ENCODE measurements around the gene ANKDD1B. TPM values are rescaled to one million over a fixed set of nuclear protein-coding genes. Genes with fewer than 3 reads are reported as not detected.

ANKDD1B gene
- total RNA-seq, 1 experiment from 2014 or later: 0.84 TPM

- TF ChIP-seq ELF1 (IDR thresholded peaks at IDR 0.05; ENCODE audit: borderline replicate concordance, low read depth): no peak
- TF ChIP-seq EZH2 (IDR thresholded peaks at IDR 0.05): no peak
- TF ChIP-seq YY1 (IDR thresholded peaks at IDR 0.05; ENCODE audit: extremely low read depth, insufficient replicate concordance, low read depth, low read length): no peak
- no peak for TF ChIP-seq POLR2A (IDR thresholded peaks at IDR 0.05; ENCODE audit: borderline replicate concordance, extremely low read depth, insufficient read depth, insufficient read length)
- TF ChIP-seq CBX3 (IDR thresholded peaks at IDR 0.05; ENCODE audit: low read depth): no peak
- TF ChIP-seq REST (IDR thresholded peaks at IDR 0.05; ENCODE audit: low read depth): no peak
- no peak for TF ChIP-seq POLR2AphosphoS5 (IDR thresholded peaks at IDR 0.05; ENCODE audit: low read depth, low read length)
- no TSS peak for BruUV-seq (replicated peaks)
- Histone ChIP-seq H3K4me1 (ENCODE audit: control insufficient read depth in 1 of 2, insufficient read depth in 2 of 2, low read length in 2 of 2) (no peaks in the 10 kb centered on the region), H3K27ac (ENCODE audit: low read depth, low read length) (no peak overlapping the region), H4K20me1 (ENCODE audit: insufficient read depth) (no peaks in the 10 kb centered on the region), H3K4me3 (replicated peaks in 1 of 2; ENCODE audit: low read depth in 1 of 2, low read length in 2 of 2) (no peak overlapping the region), H3K9me3 (ENCODE audit: control insufficient read depth in 1 of 2, insufficient read depth in 1 of 2, low read depth in 1 of 2, low read length in 2 of 2) (no peaks in the 10 kb centered on the region), H3K9ac (ENCODE audit: low read length) (no peak overlapping the region), H3K4me2 (ENCODE audit: low read length) (no peak overlapping the region), H2AFZ (ENCODE audit: low read depth, low read length, poor library complexity, severe bottlenecking) (no peak overlapping the region), H3K79me2 (ENCODE audit: insufficient read depth, low read length) (no peaks in the 10 kb centered on the region), H3K36me3 (ENCODE audit: control insufficient read depth in 1 of 2, insufficient read depth in 2 of 2, low read length in 2 of 2) (0 out of 4 replicates have a peak, but pooled peaks cover 0 to 2% of the 10 kb centered on the region in 2 experiments), H3K9me2 (ENCODE audit: insufficient read depth) (no peaks in the 10 kb centered on the region), H3K27me3 (ENCODE audit: insufficient read depth, low read length) (no peaks in the 10 kb centered on the region)
- DNase-seq (ENCODE audit: low read depth, low spot score): no peak
- RAD21 ChIA-PET (ENCODE audit: low non-redundant PET in 1 of 2, low total read pairs in 2 of 2, uncharacterized antibody in 2 of 2, unreplicated experiment in 2 of 2): no interaction called here
- CTCF ChIA-PET: no interaction called here
- no peak for ATAC-seq
- intact Hi-C loops (cut with micrococcal nuclease): no loop called here
- POLR2A ChIA-PET: no interaction called here
Measured at GRCh38 chr5:75672616-75673015, 61.4 kb downstream of the ANKDD1B start.

DNA sequence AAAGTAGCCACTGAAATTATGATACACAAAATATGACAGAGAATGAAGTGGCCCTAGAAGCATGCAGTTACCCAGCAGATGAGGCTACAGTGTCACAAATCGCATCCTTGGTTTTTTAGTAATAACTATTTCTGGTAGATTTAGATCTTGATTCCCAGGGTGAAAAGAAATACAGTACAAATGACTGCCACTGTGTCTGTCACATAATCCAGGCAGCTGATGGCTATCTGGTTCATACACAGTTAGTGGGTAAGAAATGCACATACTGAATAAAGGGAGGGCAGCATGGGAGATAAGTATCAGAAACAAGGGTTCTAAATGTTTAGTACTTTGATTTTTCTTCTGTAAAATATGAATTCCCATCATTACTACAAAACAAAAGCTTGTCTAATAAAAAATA, 64.5 kb downstream of the ANKDD1B start:
- DNase-seq (ENCODE audit: low read depth, low spot score) (no peak), ATAC-seq (no peak)
- Histone ChIP-seq H3K36me3 (ENCODE audit: control insufficient read depth in 1 of 2, insufficient read depth in 2 of 2, low read length in 2 of 2) (peaks cover 2 to 4% of the 10 kb centered on the region in 2 experiments; a peak in 1 of 4 replicates), H3K9me2 (ENCODE audit: insufficient read depth) (no peaks in the 10 kb centered on the region), H3K4me2 (ENCODE audit: low read length) (no peak overlapping the region), H3K27me3 (ENCODE audit: insufficient read depth, low read length) (no peaks in the 10 kb centered on the region), H4K20me1 (ENCODE audit: insufficient read depth) (no peaks in the 10 kb centered on the region), H3K4me1 (ENCODE audit: control insufficient read depth in 1 of 2, insufficient read depth in 2 of 2, low read length in 2 of 2) (no peaks in the 10 kb centered on the region), H3K9ac (ENCODE audit: low read length) (no peak overlapping the region), H3K79me2 (ENCODE audit: insufficient read depth, low read length) (no peaks in the 10 kb centered on the region), H3K9me3 (ENCODE audit: control insufficient read depth in 1 of 2, insufficient read depth in 1 of 2, low read depth in 1 of 2, low read length in 2 of 2) (no peaks in the 10 kb centered on the region), H3K4me3 (replicated peaks in 1 of 2; ENCODE audit: low read depth in 1 of 2, low read length in 2 of 2) (no peak overlapping the region), H2AFZ (ENCODE audit: low read depth, low read length, poor library complexity, severe bottlenecking) (no peak overlapping the region), H3K27ac (ENCODE audit: low read depth, low read length) (no peak overlapping the region)
- intact Hi-C loops (cut with micrococcal nuclease): no loop called here
- no TSS peak for BruUV-seq (replicated peaks)
- ChIA-PET POLR2A (no interaction called here), RAD21 (ENCODE audit: low non-redundant PET in 1 of 2, low total read pairs in 2 of 2, uncharacterized antibody in 2 of 2, unreplicated experiment in 2 of 2) (no interaction called here), CTCF (no interaction called here)
- no peak for TF ChIP-seq SP1 (IDR thresholded peaks at IDR 0.05; ENCODE audit: low read depth)
- TF ChIP-seq, protein P1, sequence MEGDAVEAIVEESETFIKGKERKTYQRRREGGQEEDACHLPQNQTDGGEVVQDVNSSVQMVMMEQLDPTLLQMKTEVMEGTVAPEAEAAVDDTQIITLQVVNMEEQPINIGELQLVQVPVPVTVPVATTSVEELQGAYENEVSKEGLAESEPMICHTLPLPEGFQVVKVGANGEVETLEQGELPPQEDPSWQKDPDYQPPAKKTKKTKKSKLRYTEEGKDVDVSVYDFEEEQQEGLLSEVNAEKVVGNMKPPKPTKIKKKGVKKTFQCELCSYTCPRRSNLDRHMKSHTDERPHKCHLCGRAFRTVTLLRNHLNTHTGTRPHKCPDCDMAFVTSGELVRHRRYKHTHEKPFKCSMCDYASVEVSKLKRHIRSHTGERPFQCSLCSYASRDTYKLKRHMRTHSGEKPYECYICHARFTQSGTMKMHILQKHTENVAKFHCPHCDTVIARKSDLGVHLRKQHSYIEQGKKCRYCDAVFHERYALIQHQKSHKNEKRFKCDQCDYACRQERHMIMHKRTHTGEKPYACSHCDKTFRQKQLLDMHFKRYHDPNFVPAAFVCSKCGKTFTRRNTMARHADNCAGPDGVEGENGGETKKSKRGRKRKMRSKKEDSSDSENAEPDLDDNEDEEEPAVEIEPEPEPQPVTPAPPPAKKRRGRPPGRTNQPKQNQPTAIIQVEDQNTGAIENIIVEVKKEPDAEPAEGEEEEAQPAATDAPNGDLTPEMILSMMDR (IDR thresholded peaks at IDR 0.05 in 2 of 3, conservative IDR thresholded peaks at IDR 0.05 in 1 of 3; ENCODE audit: borderline replicate concordance in 1 of 3, insufficient read depth in 1 of 3, low read depth in 2 of 3, low read length in 2 of 3): no peak
- TF ChIP-seq POLR2AphosphoS5 (IDR thresholded peaks at IDR 0.05; ENCODE audit: low read depth, low read length): no peak
- TF ChIP-seq EGR1 (IDR thresholded peaks at IDR 0.05; ENCODE audit: low read depth): no peak
- no peak for TF ChIP-seq ELF1 (IDR thresholded peaks at IDR 0.05; ENCODE audit: borderline replicate concordance, low read depth)
- no peak for TF ChIP-seq ZFX (IDR thresholded peaks at IDR 0.05)
- TF ChIP-seq ZNF274 (IDR thresholded peaks at IDR 0.05; ENCODE audit: low read depth, low read length): no peak
- no peak for TF ChIP-seq SIN3A (IDR thresholded peaks at IDR 0.05; ENCODE audit: low read depth)
- TF ChIP-seq, protein P2, sequence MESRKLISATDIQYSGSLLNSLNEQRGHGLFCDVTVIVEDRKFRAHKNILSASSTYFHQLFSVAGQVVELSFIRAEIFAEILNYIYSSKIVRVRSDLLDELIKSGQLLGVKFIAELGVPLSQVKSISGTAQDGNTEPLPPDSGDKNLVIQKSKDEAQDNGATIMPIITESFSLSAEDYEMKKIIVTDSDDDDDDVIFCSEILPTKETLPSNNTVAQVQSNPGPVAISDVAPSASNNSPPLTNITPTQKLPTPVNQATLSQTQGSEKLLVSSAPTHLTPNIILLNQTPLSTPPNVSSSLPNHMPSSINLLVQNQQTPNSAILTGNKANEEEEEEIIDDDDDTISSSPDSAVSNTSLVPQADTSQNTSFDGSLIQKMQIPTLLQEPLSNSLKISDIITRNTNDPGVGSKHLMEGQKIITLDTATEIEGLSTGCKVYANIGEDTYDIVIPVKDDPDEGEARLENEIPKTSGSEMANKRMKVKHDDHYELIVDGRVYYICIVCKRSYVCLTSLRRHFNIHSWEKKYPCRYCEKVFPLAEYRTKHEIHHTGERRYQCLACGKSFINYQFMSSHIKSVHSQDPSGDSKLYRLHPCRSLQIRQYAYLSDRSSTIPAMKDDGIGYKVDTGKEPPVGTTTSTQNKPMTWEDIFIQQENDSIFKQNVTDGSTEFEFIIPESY (IDR thresholded peaks at IDR 0.05; ENCODE audit: extremely low read depth, insufficient replicate concordance, low read length): no peak

Measured in HCT116 (cell line).